ENCODE measurements around the gene PTCD2. TPM values are rescaled to one million over a fixed set of nuclear protein-coding genes. Genes with fewer than 3 reads are reported as not detected.

Gene PTCD2, protein sequence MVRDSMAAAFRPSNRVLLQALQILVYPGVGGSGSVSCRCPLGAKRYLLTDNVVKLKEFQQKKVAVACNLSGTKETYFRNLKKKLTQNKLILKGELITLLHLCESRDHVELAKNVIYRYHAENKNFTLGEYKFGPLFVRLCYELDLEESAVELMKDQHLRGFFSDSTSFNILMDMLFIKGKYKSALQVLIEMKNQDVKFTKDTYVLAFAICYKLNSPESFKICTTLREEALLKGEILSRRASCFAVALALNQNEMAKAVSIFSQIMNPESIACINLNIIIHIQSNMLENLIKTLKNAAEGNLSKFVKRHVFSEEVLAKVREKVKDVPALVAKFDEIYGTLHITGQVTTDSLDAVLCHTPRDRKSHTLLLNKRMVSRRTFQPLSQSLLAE
- 10.9 and 13.0 TPM in 2 replicates for total RNA-seq

DNA sequence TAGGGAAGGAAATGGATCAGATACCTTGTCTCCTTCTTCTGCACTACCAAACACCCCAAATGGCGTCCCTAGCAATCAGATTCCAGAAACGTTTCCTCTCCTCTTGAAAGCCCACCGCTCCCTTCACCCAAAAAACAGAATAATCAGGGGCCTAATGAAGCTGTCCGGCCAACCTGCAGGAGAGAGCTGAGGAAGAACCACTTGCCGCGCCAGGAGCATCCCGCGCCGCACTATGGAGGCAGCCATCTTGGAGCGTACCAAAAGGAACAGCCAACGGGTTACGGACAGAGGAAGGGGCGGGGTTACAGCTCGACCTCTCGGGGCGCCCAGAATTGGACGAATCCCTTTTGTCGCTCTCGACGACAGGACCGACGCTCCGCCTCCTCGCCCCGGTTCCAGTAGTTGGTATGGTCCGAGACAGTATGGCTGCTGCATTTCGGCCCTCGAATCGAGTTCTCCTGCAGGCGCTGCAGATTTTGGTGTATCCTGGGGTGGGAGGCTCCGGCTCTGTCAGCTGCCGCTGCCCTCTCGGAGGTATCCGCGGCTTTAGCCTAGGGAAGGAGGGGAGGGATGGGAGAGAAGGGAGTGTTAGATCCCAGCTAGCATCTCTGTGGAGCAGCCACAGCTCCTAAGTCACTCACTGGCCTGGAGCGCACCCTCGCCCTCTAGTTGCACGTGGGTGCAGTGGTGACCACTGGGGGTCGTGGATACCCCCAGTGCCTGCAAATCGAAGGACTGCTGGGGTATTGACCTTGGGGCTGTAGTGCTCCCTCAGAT is at the start of gene PTCD2, which contains the start of gene MRPS27:
TSS of gene PTCD2 (plus strand) at position 398 of the 777 bp plus-strand sequence. CDS start at position 408, 10 bp downstream.
TSS of gene MRPS27 (minus strand) at position 265 of the 777 bp plus-strand sequence. CDS start at position 246, 19 bp downstream.

Other genes starting within 250 kb of the PTCD2 start
- 57.2 and 168 TPM in 2 replicates for gene MAP1B, start 212.9 kb upstream of the PTCD2 start, total RNA-seq
- gene MRPS27, start 133 bp upstream of the PTCD2 start, total RNA-seq = 60.2 and 62.3 TPM in 2 replicates
- gene ZNF366, start 187.0 kb downstream of the PTCD2 start, total RNA-seq = 0.44 and 0.88 TPM in 2 replicates

Measured in cardiac ventricle fibroblast (primary cell).